Tibial nerve (tissue), 4 donors: ENCODE data around the gene RNASEH2C. TPM values are rescaled to one million over a fixed set of nuclear protein-coding genes. Genes with fewer than 3 reads are reported as not detected.
"Not testable (repeated sequence)": the region's sequence is repeated elsewhere in the genome, so short reads cannot be mapped to it uniquely, and the experiment has no call there.

ENCODE experiments used
- DNase-seq, 2 donors: peaks; one replicate each; pipeline ENCODE4 v3.0.0-alpha.2; 2019; ENCODE audit warnings: low spot score in 2 of 2
- H3K27ac ChIP-seq, 4 donors: fragments of 200-600 bp; sonication (generic) in 3 of 4; one replicate each; pipeline ENCODE4 v1.5.1; 2017 to 2019; ENCODE audit warnings: mild to moderate bottlenecking in 1 of 4
- H3K27me3 ChIP-seq, 2 donors: fragments of 200-600 bp; sonication (generic) in 1 of 2; one replicate each; pipeline versions ENCODE4 v1.5.1 to v1.6.0; 2017 to 2019
- H3K36me3 ChIP-seq, 3 donors: fragments of 200-600 bp; sonication (generic); one replicate each; pipeline ENCODE4 v1.5.1; 2018 to 2019
- H3K4me1 ChIP-seq, 4 donors: fragments of 200-600 bp; sonication (generic) in 3 of 4; one replicate each; pipeline ENCODE4 v1.5.1; 2017 to 2019
- H3K4me3 ChIP-seq, 4 donors: fragments of 200-600 bp; sonication (generic) in 3 of 4; one replicate each; pipeline ENCODE4 v1.5.1; 2017 to 2019; ENCODE audit warnings: mild to moderate bottlenecking in 1 of 4, moderate library complexity in 1 of 4
- H3K9me3 ChIP-seq, 4 donors: fragments of 200-600 bp; sonication (generic) in 3 of 4; one replicate each; pipeline ENCODE4 v1.5.1; 2017 to 2019
- CTCF ChIP-seq, 5 experiments: fragments of 200-600 bp in 3 of 5; fragments of 450-650 bp in 2 of 5; sonication (generic) in 3 of 5; IDR thresholded peaks; one replicate each; pipeline ENCODE4 v1.5.1; 2016 to 2019; ENCODE audit warnings: antibody characterized with exemption in 5 of 5, mild to moderate bottlenecking in 3 of 5, moderate library complexity in 2 of 5
- EP300 ChIP-seq, 2 donors: sonication (generic); formaldehyde crosslinking; IDR thresholded peaks; one replicate each; pipeline ENCODE4 v1.6.1; 2017; ENCODE audit warnings: antibody characterized with exemption in 2 of 2, mild to moderate bottlenecking in 1 of 2
- POLR2A ChIP-seq, 2 donors: fragments of 450-650 bp; IDR thresholded peaks; one replicate each; pipeline ENCODE4 v1.6.1; 2017; ENCODE audit warnings: antibody characterized with exemption in 2 of 2, mild to moderate bottlenecking in 2 of 2, moderate library complexity in 2 of 2
- WGBS, 2 donors: methylation state at CpG; one replicate each; pipeline ENCODE4 v1.1.5; 2018; 5-methylcytosine and 5-hydroxymethylcytosine counted together
- total RNA-seq, 4 donors: library from RNA; depleted of rRNA; stranded (reverse); fragments of >200 nt; gene quantifications; one replicate each; pipeline ENCODE4 v1.1.0, GENCODE V29; 2016

RNASEH2C gene
- total RNA-seq, 4 donors from 2014 or later = 142 to 197 (median 152) TPM

- Histone ChIP-seq H3K9me3 (no peaks in the 10 kb centered on the region), H3K4me3 (no peak overlapping the region), H3K27me3 (no peaks in the 10 kb centered on the region), H3K4me1 (no peaks in the 10 kb centered on the region), H3K36me3 (no peaks in the 10 kb centered on the region), H3K27ac (no peak overlapping the region)
- no peak for TF ChIP-seq POLR2A (IDR thresholded peaks at IDR 0.05)
- TF ChIP-seq EP300 (IDR thresholded peaks at IDR 0.05) = no peak
- no peak for TF ChIP-seq CTCF (IDR thresholded peaks at IDR 0.05)
- DNase-seq = no peak
- 75 to 88% methylated on average over 8 of the region's 8 CpGs for WGBS, 2 donors
Observed at GRCh38 chr11:65741185-65741584, 20.6 kb upstream of the RNASEH2C start.

GRCh38 chr11:65739022-65739421 is 18.4 kb upstream of the RNASEH2C start:
- WGBS, 2 donors = 78 to 84% methylated on average over 2 of the region's 2 CpGs
- Histone ChIP-seq H3K27me3 (no peaks in the 10 kb centered on the region), H3K36me3 (no peaks in the 10 kb centered on the region), H3K4me3 (no peak overlapping the region), H3K4me1 (no peaks in the 10 kb centered on the region), H3K27ac (no peak overlapping the region), H3K9me3 (no peaks in the 10 kb centered on the region)
- TF ChIP-seq POLR2A (IDR thresholded peaks at IDR 0.05) (no peak), CTCF (IDR thresholded peaks at IDR 0.05) (no peak), EP300 (IDR thresholded peaks at IDR 0.05) (no peak)
- no peak for DNase-seq

GRCh38 chr11:65736810-65737209 is 16.2 kb upstream of the RNASEH2C start:
- Histone ChIP-seq H3K4me1 (no peaks in the 10 kb centered on the region), H3K27me3 (no peaks in the 10 kb centered on the region), H3K27ac (no peak overlapping the region), H3K36me3 (no peaks in the 10 kb centered on the region), H3K9me3 (peaks cover 0 to 4% (median 0%) of the 10 kb centered on the region in 4 donors), H3K4me3 (no peak overlapping the region)
- DNase-seq = no peak
- TF ChIP-seq CTCF (IDR thresholded peaks at IDR 0.05) (no peak), POLR2A (IDR thresholded peaks at IDR 0.05) (no peak), EP300 (IDR thresholded peaks at IDR 0.05) (no peak)

- H3K4me3 ChIP-seq, H3K4me1 ChIP-seq, H3K27me3 ChIP-seq, H3K27ac ChIP-seq, H3K36me3 ChIP-seq, DNase-seq, H3K9me3 ChIP-seq: not testable (repeated sequence)
- WGBS, 2 donors = 78 to 80% methylated on average over 4 of the region's 4 CpGs
Observed at GRCh38 chr11:65735111-65735510, 14.5 kb upstream of the RNASEH2C start.

GRCh38 chr11:65730461-65730860 is 9.9 kb upstream of the RNASEH2C start:
- no peak for DNase-seq
- Histone ChIP-seq H3K4me1 (no peaks in the 10 kb centered on the region), H3K36me3 (no peaks in the 10 kb centered on the region), H3K27me3 (no peaks in the 10 kb centered on the region), H3K4me3 (no peak overlapping the region), H3K27ac (no peak overlapping the region), H3K9me3 (peaks cover 0 to 4% (median 0%) of the 10 kb centered on the region in 4 donors)
- 59 to 62% methylated on average over 5 of the region's 5 CpGs for WGBS, 2 donors
- TF ChIP-seq EP300 (IDR thresholded peaks at IDR 0.05) (no peak), CTCF (IDR thresholded peaks at IDR 0.05) (no peak), POLR2A (IDR thresholded peaks at IDR 0.05) (no peak)

GRCh38 chr11:65727865-65728264 is 7.3 kb upstream of the RNASEH2C start:
- no peak for DNase-seq
- no peaks in the 10 kb centered on the region for H3K27me3 ChIP-seq
- no peaks in the 10 kb centered on the region for H3K4me1 ChIP-seq
- TF ChIP-seq EP300 (IDR thresholded peaks at IDR 0.05) (no peak), CTCF (IDR thresholded peaks at IDR 0.05) (no peak), POLR2A (IDR thresholded peaks at IDR 0.05) (no peak)
- H3K9me3 ChIP-seq = peaks cover 0 to 4% (median 0%) of the 10 kb centered on the region in 4 donors
- WGBS, 2 donors = 90 to 93% methylated on average over 5 of the region's 15 CpGs
- no peak overlapping the region for H3K27ac ChIP-seq
- H3K4me3 ChIP-seq = no peak overlapping the region
- H3K36me3 ChIP-seq = no peaks in the 10 kb centered on the region
